ENCODE results near the gene CPSF2. TPM values are rescaled to one million over a fixed set of nuclear protein-coding genes. Genes with fewer than 3 reads are reported as not detected.

Gene CPSF2
- total and polyA plus RNA-seq, 12 donors, result 4.3 to 70.4 (median 42.6) TPM

DNA sequence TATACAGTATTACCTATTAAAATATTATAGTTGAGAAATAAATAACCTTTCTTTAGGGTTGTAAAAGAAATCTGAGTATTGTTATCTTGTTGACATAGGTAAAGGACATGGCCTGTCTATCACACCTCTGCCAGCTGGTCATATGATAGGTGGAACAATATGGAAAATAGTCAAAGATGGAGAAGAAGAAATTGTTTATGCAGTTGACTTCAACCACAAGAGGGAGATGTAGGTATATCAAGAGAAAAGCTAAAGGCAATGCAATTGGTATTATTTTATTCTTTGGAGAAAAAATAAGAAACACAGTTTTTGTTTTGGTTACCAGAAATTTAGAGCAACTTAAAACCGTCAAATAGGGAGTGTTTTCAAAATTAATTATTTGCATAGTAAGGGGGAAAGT, 13.5 kb downstream of the CPSF2 start:
- H3K27ac ChIP-seq, result no peak overlapping the region
- H3K4me3 ChIP-seq, result no peak overlapping the region
- intact Hi-C loops (cut with DNase I), result loop anchor here in 1 of 2 donors (10.0 kb wide), 1 partner anchor 550 kb away; no protein-coding TSS in a partner anchor
- no peak for DNase-seq
- H3K36me3 ChIP-seq (replicated peaks in 1 of 2), result peaks cover 0 to 70% of the 10 kb centered on the region in 2 donors
- no peaks in the 10 kb centered on the region for H3K9me3 ChIP-seq (replicated peaks in 1 of 3)
- 44 to 73% (median 51%) methylated on average over 1 of the region's 1 CpG for WGBS, 4 donors
- peaks cover 0 to 4% of the 10 kb centered on the region in 2 donors for H3K4me1 ChIP-seq (replicated peaks in 1 of 2)
- TF ChIP-seq, protein P1, sequence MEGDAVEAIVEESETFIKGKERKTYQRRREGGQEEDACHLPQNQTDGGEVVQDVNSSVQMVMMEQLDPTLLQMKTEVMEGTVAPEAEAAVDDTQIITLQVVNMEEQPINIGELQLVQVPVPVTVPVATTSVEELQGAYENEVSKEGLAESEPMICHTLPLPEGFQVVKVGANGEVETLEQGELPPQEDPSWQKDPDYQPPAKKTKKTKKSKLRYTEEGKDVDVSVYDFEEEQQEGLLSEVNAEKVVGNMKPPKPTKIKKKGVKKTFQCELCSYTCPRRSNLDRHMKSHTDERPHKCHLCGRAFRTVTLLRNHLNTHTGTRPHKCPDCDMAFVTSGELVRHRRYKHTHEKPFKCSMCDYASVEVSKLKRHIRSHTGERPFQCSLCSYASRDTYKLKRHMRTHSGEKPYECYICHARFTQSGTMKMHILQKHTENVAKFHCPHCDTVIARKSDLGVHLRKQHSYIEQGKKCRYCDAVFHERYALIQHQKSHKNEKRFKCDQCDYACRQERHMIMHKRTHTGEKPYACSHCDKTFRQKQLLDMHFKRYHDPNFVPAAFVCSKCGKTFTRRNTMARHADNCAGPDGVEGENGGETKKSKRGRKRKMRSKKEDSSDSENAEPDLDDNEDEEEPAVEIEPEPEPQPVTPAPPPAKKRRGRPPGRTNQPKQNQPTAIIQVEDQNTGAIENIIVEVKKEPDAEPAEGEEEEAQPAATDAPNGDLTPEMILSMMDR (IDR thresholded peaks at IDR 0.05), result peak; percentile 24 to 61 (median 39)
- TF ChIP-seq POLR2A (IDR thresholded peaks at IDR 0.05), result no peak
- no peaks in the 10 kb centered on the region for H3K27me3 ChIP-seq

DNA sequence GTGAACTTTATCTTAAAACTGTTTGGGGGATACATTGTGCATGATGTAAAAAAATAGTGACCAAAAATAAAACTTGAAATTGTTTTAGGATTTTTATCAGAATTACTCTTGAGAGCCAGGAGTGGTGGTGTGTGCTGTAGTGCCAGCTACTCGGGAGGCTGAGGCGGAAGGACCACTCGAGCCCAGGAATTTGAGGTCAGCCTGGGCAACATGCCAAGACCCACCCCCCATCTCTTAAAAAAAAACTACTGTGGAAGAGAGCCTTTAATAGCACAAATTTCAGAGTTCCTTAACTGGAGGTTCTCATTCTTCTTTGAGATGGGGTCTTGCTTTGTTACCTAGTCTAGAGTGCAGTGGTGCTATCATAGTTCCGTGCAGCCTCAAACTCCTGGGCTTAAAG, 21.5 kb downstream of the CPSF2 start:
- TF ChIP-seq, protein P1 (IDR thresholded peaks at IDR 0.05), result no peak
- TF ChIP-seq POLR2A (IDR thresholded peaks at IDR 0.05), result no peak
- 65 to 80% (median 73%) methylated on average over 4 of the region's 4 CpGs for WGBS, 4 donors
- peaks cover 0 to 83% of the 10 kb centered on the region in 2 donors for H3K36me3 ChIP-seq (replicated peaks in 1 of 2)
- H3K27ac ChIP-seq, result no peak overlapping the region
- H3K4me3 ChIP-seq, result no peak overlapping the region
- intact Hi-C loops (cut with DNase I), result loop anchor here in 1 of 2 donors (10.0 kb wide), 1 partner anchor 311 kb away; no protein-coding TSS in a partner anchor
- no peaks in the 10 kb centered on the region for H3K9me3 ChIP-seq (replicated peaks in 1 of 3)
- no peaks in the 10 kb centered on the region for H3K4me1 ChIP-seq (replicated peaks in 1 of 2)
- no peak for DNase-seq
- H3K27me3 ChIP-seq, result no peaks in the 10 kb centered on the region

DNA sequence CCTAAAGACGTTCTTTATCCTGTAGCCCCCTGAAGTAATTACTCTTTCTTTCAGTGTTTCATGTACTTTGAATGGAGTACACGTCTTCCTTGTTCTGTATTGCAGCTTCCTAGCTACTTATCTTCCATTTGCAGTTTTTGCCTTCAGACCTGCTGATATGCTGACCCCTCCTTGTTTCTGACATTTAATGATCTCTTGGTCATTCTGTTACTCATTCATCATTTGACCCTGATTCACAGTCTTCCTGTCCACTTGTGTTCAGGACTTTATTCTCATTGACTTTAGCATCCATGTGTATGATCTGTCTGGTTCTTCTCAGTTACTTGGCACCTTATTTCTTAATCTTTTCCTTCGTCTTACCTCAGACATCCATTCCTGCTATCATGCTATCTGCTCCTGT, 22.2 kb downstream of the CPSF2 start:
- H3K27me3 ChIP-seq, result no peaks in the 10 kb centered on the region
- no peak overlapping the region for H3K27ac ChIP-seq
- H3K9me3 ChIP-seq (replicated peaks in 1 of 3), result no peaks in the 10 kb centered on the region
- WGBS, 4 donors, result 73 to 80% (median 76%) methylated on average over 3 of the region's 3 CpGs
- H3K4me1 ChIP-seq (replicated peaks in 1 of 2), result no peaks in the 10 kb centered on the region
- no peak for DNase-seq
- no peak overlapping the region for H3K4me3 ChIP-seq
- no peak for TF ChIP-seq POLR2A (IDR thresholded peaks at IDR 0.05)
- TF ChIP-seq, protein P1 (IDR thresholded peaks at IDR 0.05), result no peak
- intact Hi-C loops (cut with DNase I), result loop anchor here in 1 of 2 donors (10.0 kb wide), 1 partner anchor 311 kb away; no protein-coding TSS in a partner anchor
- H3K36me3 ChIP-seq (replicated peaks in 1 of 2), result peaks cover 0 to 77% of the 10 kb centered on the region in 2 donors

DNA sequence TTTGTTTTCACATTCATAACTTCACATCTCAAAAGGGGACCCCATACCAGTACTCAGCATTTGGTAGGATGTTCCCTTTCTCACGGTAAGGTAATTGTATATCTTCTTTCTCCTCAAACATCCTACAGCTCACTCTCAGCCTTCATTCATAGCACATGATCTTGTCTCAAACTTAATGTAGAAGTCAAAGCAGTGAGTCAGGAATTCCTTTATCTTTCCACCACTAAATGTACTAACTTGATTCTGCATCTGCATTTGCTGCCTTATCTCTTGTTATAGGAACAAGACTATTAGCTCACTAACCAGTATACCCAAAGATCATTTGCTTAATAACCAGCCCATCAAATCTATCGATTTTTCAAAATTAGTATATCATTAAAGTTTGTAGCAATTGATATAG, 22.9 kb downstream of the CPSF2 start:
- no peak for DNase-seq
- no peak for TF ChIP-seq POLR2A (IDR thresholded peaks at IDR 0.05)
- TF ChIP-seq, protein P1 (IDR thresholded peaks at IDR 0.05), result no peak
- H3K4me3 ChIP-seq, result no peak overlapping the region
- H3K36me3 ChIP-seq (replicated peaks in 1 of 2), result peaks cover 0 to 69% of the 10 kb centered on the region in 2 donors
- intact Hi-C loops (cut with DNase I), result loop anchor here in 1 of 2 donors (10.0 kb wide), 1 partner anchor 310 kb away; no protein-coding TSS in a partner anchor
- no peaks in the 10 kb centered on the region for H3K4me1 ChIP-seq (replicated peaks in 1 of 2)
- no peaks in the 10 kb centered on the region for H3K9me3 ChIP-seq (replicated peaks in 1 of 3)
- WGBS, 4 donors, result 87 to 91% (median 89%) methylated on average over 2 of the region's 2 CpGs
- no peak overlapping the region for H3K27ac ChIP-seq
- no peaks in the 10 kb centered on the region for H3K27me3 ChIP-seq
